ENCODE measurements around the gene DYRK3.
A peak's percentile ranks its signal among the peaks of the same experiment; 100 is the strongest.

DYRK3 gene

GRCh38 chr1:206653715-206654459 lies 18.6 kb downstream of the DYRK3 start:
- Histone ChIP-seq H3K36me3 (ENCODE audit: control insufficient read depth in 2 of 2, insufficient read depth in 1 of 2, low read length in 2 of 2) (peaks cover 0 to 21% of the 10 kb centered on the region in 2 experiments; a peak in 1 of 3 replicates), H3K27ac (ENCODE audit: extremely low read depth, low read depth, low read length) (no peak overlapping the region), H3K4me1 (ENCODE audit: control insufficient read depth, insufficient read depth, low read length) (peaks cover 8% of the 10 kb centered on the region), H3K4me3 (ENCODE audit: low read depth, low read length) (no peak overlapping the region), H3K9me3 (ENCODE audit: control insufficient read depth, insufficient read depth, low read depth, low read length) (no peaks in the 10 kb centered on the region)
- TF ChIP-seq ZNF335 (tag by site-specific recombination; conservative IDR thresholded peaks at IDR 0.05) (no peak), HOXC10 (CRISPR knock-in tag; IDR thresholded peaks at IDR 0.05) (no peak)
- ChIA-PET CTCF (interaction anchor here (0.6 to 25.1 kb wide), 3 partner anchors 10 to 542 kb away, joined by 4 to 380 read pairs (median 77); partner anchors contain the start of gene DYRK3), POLR2A (no interaction called here)

GRCh38 chr1:206654828-206655227 lies 19.5 kb downstream of the DYRK3 start:
- H3K27ac ChIP-seq (ENCODE audit: extremely low read depth, low read depth, low read length) = peak overlapping the region; percentile 38; the same call in 1 of the 2 replicates
- CTCF ChIA-PET = interaction anchor here (1.0 to 25.1 kb wide), 5 partner anchors 8 to 257 kb away, joined by 3 to 380 read pairs (median 4); partner anchors contain the start of gene DYRK3
- TF ChIP-seq ZEB2 (tag by site-specific recombination; IDR thresholded peaks at IDR 0.05) (no peak), GLIS1 (tag by site-specific recombination; IDR thresholded peaks at IDR 0.05) (no peak), ZNF521 (tag by site-specific recombination; IDR thresholded peaks at IDR 0.05) (no peak), ZNF549 (tag by site-specific recombination; IDR thresholded peaks at IDR 0.05) (no peak), SCRT2 (tag by site-specific recombination; IDR thresholded peaks at IDR 0.05) (0 out of 2 replicates have a peak, but pooled peaks have one; percentile 41), BCL11B (tag by site-specific recombination; IDR thresholded peaks at IDR 0.05; ENCODE audit: low read depth) (no peak), ZNF311 (tag by site-specific recombination; IDR thresholded peaks at IDR 0.05; ENCODE audit: borderline replicate concordance) (no peak), ZBTB20 (tag by site-specific recombination; IDR thresholded peaks at IDR 0.05) (no peak), ATF2 (tag by site-specific recombination; IDR thresholded peaks at IDR 0.05; ENCODE audit: low read depth) (no peak)
- POLR2A ChIA-PET = interaction anchor here (0.6 to 2.1 kb wide), 2 partner anchors 20 to 94 kb away, joined by 5 to 8 read pairs; partner anchors contain the start of gene DYRK3
- peaks cover 0 to 12% of the 10 kb centered on the region in 2 experiments; a peak in 1 of 3 replicates for H3K36me3 ChIP-seq (ENCODE audit: control insufficient read depth in 2 of 2, insufficient read depth in 1 of 2, low read length in 2 of 2)
- no peaks in the 10 kb centered on the region for H3K9me3 ChIP-seq (ENCODE audit: control insufficient read depth, insufficient read depth, low read depth, low read length)
- H3K4me1 ChIP-seq (ENCODE audit: control insufficient read depth, insufficient read depth, low read length) = peaks cover 8% of the 10 kb centered on the region
- no peak overlapping the region for H3K4me3 ChIP-seq (ENCODE audit: low read depth, low read length)

DNA sequence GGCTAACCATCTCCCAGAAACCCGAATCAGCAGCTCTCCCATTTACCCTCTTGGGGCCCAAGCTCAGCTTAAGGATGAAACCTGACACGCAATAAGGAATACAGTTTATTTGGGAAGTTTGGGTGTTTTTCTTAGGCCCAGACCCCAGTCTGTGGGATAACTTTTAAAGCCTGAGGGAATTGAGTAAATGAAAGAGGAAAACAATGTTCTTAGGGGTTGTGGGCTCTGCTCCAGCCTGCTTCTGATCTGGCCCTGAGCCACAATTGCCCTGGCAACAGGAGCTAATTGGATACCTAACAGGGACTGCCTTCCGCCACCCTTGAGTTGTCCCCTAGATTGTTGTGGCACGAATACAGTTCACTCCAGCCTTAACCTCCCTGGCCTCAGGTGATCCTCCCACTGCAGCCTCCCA lies 20.1 kb downstream of the DYRK3 start:
- Histone ChIP-seq H3K27ac (ENCODE audit: extremely low read depth, low read depth, low read length) (peak overlapping the region; percentile 38; the same call in 1 of the 2 replicates), H3K4me3 (ENCODE audit: low read depth, low read length) (no peak overlapping the region), H3K36me3 (ENCODE audit: control insufficient read depth in 2 of 2, insufficient read depth in 1 of 2, low read length in 2 of 2) (peaks cover 0 to 12% of the 10 kb centered on the region in 2 experiments; a peak in 1 of 3 replicates), H3K4me1 (ENCODE audit: control insufficient read depth, insufficient read depth, low read length) (peaks cover 8% of the 10 kb centered on the region), H3K9me3 (ENCODE audit: control insufficient read depth, insufficient read depth, low read depth, low read length) (no peaks in the 10 kb centered on the region)
- CTCF ChIA-PET = interaction anchor here (0.6 to 25.1 kb wide), 8 partner anchors 8 to 327 kb away, joined by 3 to 380 read pairs (median 4); partner anchors contain the start of gene DYRK3
- POLR2A ChIA-PET = interaction anchor here (0.6 to 2.1 kb wide), 3 partner anchors 8 to 93 kb away, joined by 5 to 8 read pairs (median 5); partner anchors contain the start of gene DYRK3
- TF ChIP-seq ZNF148 (tag by site-specific recombination; IDR thresholded peaks at IDR 0.05; ENCODE audit: borderline replicate concordance) (no peak), SP7 (tag by site-specific recombination; IDR thresholded peaks at IDR 0.05) (0 out of 2 replicates have a peak, but pooled peaks have one; percentile 14), ZNF843 (tag by site-specific recombination; IDR thresholded peaks at IDR 0.05) (0 out of 2 replicates have a peak, but pooled peaks have one; percentile 27)
- TF ChIP-seq, protein P1, sequence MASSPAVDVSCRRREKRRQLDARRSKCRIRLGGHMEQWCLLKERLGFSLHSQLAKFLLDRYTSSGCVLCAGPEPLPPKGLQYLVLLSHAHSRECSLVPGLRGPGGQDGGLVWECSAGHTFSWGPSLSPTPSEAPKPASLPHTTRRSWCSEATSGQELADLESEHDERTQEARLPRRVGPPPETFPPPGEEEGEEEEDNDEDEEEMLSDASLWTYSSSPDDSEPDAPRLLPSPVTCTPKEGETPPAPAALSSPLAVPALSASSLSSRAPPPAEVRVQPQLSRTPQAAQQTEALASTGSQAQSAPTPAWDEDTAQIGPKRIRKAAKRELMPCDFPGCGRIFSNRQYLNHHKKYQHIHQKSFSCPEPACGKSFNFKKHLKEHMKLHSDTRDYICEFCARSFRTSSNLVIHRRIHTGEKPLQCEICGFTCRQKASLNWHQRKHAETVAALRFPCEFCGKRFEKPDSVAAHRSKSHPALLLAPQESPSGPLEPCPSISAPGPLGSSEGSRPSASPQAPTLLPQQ (tag by site-specific recombination; IDR thresholded peaks at IDR 0.05) = 0 out of 2 replicates have a peak, but pooled peaks have one; percentile 17
- TF ChIP-seq, protein P2, sequence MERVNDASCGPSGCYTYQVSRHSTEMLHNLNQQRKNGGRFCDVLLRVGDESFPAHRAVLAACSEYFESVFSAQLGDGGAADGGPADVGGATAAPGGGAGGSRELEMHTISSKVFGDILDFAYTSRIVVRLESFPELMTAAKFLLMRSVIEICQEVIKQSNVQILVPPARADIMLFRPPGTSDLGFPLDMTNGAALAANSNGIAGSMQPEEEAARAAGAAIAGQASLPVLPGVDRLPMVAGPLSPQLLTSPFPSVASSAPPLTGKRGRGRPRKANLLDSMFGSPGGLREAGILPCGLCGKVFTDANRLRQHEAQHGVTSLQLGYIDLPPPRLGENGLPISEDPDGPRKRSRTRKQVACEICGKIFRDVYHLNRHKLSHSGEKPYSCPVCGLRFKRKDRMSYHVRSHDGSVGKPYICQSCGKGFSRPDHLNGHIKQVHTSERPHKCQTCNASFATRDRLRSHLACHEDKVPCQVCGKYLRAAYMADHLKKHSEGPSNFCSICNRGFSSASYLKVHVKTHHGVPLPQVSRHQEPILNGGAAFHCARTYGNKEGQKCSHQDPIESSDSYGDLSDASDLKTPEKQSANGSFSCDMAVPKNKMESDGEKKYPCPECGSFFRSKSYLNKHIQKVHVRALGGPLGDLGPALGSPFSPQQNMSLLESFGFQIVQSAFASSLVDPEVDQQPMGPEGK (tag by site-specific recombination; IDR thresholded peaks at IDR 0.05) = peak; percentile 40; the same call in 1 of the 2 replicates
- TF ChIP-seq, protein P3, sequence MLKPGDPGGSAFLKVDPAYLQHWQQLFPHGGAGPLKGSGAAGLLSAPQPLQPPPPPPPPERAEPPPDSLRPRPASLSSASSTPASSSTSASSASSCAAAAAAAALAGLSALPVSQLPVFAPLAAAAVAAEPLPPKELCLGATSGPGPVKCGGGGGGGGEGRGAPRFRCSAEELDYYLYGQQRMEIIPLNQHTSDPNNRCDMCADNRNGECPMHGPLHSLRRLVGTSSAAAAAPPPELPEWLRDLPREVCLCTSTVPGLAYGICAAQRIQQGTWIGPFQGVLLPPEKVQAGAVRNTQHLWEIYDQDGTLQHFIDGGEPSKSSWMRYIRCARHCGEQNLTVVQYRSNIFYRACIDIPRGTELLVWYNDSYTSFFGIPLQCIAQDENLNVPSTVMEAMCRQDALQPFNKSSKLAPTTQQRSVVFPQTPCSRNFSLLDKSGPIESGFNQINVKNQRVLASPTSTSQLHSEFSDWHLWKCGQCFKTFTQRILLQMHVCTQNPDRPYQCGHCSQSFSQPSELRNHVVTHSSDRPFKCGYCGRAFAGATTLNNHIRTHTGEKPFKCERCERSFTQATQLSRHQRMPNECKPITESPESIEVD (tag by site-specific recombination; IDR thresholded peaks at IDR 0.05) = peak; percentile 82
